Esophagus muscularis mucosa (tissue), 3 donors: Measurements from ENCODE around the gene ASB9.

Source experiments
- CTCF ChIP-seq, 3 experiments: fragments of 200-600 bp in 2 of 3; fragments of 450-650 bp in 1 of 3; sonication (generic) in 2 of 3; IDR thresholded peaks; one replicate each; pipeline ENCODE4 v1.5.1; 2017 to 2019; ENCODE audit warnings: antibody characterized with exemption in 3 of 3, mild to moderate bottlenecking in 2 of 3, moderate library complexity in 1 of 3
- POLR2AphosphoS5 ChIP-seq, 2 donors: sonication (generic); formaldehyde crosslinking; IDR thresholded peaks; one replicate each; pipeline ENCODE4 v1.6.1; 2017; ENCODE audit warnings: antibody characterized with exemption in 2 of 2

- TF ChIP-seq CTCF (IDR thresholded peaks at IDR 0.05) (no peak), POLR2AphosphoS5 (IDR thresholded peaks at IDR 0.05) (no peak)
Observed at GRCh38 chrX:15298780-15299179, 28.9 kb upstream of the ASB9 start.
